GM19328 (cell line): ENCODE measurements around the gene KCNAB2.

ENCODE experiments used
- ATAC-seq: cut with Tn5 transposase; IDR thresholded peaks from one replicate; pipeline ENCODE4 v1.9.1; 2021; ENCODE audit warnings: mild to moderate bottlenecking, moderate library complexity; ENCODE audit not compliant: unreplicated experiment

Gene KCNAB2

DNA sequence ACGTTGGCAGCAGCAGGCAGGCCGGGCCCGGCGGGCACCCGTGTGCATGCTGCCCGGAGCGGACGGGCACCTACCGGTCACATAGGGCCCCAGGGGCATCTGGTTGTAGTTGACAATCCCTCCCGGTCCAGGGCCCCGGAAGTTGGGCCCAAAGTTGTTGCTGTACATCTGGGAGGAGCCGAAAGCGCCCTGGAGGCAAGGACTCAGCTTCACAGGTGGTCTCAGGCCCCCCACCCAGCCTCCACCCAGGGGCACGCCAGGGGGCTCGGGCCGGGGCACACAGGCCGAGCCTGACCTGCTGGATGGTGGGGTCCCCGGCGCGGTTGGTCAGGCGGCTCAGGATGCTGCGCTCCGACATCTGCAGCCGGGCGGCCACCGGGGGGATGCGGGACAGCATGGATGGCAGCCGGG lies 60.6 kb downstream of the KCNAB2 start:
- ATAC-seq = no peak

DNA sequence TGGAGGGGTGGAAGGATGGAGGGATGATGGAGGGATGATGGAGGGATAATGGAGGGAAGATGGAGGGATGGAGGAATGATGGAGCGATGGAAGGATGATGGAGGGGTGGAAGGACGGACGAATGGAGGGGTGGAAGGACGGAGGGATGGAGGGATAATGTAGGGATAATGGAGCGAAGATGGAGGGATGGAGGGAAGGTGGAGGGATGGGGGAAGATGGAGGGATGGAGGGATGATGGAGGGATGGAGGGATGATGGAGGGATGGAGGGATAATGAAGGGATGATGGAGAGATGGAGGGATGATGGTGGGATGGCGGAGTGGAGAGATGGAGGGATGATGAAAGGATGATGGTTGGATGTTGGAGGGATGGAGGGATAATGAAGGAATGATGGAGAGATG lies 61.3 kb downstream of the KCNAB2 start:
- ATAC-seq = no peak

DNA sequence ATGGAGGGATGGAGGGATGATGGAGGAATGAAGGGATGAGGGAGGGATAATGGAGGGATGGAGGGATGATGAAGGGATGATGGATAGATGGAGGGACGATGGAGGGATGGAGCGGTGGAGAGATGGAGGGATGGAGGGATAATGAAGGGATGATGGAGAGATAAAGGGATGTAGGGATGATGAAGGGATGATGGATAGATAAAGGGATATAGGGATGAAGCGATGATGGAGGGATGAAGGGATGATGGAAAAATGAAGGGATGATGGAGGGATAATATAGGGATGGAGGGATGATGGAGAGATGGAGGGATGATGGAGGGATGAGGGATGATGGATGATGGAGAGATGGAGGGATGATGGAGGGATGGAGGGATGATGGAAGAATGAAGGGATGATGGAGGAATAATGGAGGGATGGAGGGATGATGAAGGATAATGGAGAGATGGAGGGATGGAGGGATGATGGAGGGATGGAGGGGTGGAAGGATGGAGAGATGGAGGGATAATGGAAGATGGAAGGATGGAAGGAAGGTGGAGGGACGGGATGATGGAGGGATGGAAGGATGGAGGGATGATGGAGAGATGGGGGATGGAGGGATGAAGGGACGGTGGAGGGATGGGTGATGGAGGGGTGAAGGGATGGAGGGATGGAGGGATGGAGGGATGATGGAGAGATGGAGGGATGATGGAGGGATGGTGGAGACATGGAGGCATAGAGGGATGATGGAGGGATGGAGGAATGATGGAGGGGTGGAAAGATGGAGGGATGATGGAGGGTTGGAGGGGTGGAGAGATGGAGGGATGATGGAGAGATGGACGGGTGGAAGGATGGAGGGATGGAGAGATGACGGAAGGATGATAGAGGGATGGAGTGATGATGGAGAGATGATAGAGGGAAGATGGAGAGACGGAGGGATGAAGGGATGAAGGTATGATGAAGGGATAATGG lies 62.0 kb downstream of the KCNAB2 start:
- ATAC-seq = no peak

DNA sequence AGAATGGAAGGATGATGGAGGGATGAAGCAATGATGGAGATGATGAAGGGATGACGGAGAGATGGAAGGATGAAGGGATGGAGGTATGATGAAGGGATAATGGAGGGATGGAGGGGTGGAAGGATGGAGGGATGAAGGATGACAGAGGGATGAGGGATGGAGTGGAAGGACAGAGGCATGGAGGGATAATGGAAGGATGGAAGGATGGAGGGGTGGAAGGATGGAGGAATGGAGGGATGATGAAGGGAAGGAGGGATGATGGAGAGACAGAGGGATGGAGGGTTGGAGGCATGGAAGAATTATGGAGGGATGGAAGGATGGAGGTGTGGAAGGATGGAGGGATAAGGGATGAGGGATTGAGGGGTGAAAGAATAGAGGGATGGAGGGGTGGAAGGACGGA lies 62.8 kb downstream of the KCNAB2 start:
- no peak for ATAC-seq

DNA sequence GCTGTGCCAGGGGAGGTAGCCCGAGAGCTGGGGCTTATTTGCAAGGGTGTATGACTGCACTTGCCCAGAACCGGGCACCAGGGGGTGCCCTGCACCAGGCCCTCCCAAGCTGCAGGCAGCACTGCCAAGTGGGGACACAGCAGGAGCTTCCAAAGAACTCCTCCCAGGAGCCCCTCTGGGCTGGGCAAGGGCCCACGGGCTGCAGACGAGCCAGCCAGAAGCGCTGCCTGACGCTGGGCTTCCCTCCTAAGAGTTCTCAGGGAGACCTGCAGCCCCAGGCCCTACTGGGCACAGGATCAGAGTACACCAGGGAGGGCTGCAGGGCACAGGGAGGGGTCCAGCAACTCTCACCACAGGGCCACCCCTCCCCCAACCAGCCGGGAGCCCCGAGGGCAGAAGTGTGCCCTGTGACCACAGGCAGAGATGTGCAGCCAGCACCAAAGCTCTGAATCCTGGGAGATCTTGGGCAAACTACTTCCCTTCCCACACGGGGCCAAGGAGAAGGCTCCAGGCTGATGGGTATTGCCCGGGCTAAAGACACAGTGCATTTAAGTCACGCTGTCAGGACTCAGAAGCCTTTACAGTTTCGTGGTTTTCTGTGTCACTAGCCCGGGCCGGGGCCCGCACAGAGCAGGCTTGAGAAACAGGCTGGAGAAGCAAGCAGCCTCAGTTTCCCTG lies 63.4 kb downstream of the KCNAB2 start:
- ATAC-seq = no peak

DNA sequence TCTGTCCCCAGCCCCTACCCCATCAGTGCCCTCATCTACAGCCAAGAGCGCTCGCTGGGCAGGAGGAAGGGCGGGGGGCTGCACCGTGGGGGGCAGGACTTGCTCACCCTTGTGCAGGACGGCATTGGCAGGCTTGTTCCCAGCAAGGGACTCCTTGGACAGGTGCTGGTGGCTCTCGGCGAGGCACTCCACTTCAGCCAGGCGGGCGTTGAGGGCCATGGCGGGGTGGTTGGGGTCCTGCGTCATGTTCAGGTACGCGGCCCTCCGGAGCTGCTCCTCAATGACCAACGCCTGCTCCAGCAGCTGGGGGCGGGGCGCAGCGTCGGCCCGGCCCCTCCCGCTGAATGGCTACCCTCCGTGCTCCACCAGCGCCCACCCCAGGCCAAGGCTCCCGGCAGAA lies 64.0 kb downstream of the KCNAB2 start:
- no peak for ATAC-seq

DNA sequence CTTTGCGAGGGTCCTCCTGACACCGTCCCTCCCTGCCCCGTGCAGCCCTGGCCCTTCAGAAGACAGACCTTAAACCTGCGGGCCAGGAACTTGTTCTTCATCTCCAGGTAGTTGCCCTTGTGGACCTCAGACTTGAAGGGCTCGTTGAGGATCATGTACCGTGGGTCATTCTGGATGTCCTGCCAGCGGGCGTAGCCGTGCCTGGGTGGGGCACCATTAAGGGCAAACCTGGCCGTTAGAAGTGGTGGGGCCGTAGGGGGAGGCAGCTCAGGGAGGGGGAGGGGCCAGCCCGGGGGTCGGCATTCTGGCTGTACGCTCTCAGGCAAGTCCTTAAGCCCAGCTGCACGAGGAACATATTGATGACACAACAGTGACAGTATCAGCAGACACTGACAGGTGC lies 64.6 kb downstream of the KCNAB2 start:
- ATAC-seq = no peak

DNA sequence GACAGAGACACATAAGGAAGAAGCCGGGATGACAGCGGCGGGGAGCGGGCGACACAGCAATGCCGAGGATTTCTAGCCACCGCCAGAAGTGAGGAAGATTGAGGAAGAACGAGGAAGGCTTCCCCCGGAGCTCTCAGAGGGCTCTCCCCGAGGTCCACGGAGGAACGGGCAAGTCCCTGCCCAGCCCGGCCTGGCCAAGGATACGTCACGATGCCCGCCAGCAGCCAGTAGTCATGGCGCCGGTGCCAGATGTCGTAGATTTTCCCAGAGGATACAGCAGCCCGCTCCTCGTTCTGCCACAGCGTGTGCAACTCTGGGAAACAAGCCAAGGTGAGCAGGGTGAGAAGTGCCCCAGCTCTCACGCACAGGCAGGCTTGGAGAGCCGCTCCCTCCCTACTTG lies 65.9 kb downstream of the KCNAB2 start:
- no peak for ATAC-seq

DNA sequence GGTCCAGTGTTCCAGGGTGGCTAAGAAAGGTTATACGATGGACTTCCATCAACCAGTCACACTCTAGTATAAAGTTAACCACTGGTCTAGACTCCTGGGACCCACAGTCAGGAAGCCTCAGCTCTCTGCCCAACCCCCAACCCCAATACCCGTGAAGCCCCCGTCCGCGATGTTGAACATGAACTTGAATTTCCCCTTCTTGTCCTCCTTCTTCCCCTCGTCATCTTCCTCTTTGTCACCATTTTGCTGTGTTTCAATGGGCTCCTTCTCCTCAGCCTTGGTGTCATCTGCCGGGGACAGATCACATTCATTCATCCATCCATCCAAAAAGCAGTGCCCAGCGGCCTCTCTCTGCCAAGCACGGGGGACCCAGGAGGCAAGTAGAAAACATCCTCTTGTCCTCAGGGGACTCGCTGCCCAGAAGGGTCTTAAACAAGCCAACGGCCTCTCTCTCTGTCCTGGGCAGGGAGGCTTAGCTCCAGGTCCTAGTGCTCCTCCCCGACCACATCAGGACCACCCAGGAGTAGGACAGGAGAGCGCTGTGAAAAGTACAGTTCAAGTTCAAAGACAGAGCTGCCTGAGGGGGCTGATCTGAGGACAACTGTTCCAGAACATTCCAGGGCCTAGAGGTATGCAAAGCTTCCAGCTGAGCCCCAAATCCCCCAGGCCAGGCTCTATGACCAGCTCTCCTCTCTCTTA lies 66.5 kb downstream of the KCNAB2 start:
- ATAC-seq = no peak

DNA sequence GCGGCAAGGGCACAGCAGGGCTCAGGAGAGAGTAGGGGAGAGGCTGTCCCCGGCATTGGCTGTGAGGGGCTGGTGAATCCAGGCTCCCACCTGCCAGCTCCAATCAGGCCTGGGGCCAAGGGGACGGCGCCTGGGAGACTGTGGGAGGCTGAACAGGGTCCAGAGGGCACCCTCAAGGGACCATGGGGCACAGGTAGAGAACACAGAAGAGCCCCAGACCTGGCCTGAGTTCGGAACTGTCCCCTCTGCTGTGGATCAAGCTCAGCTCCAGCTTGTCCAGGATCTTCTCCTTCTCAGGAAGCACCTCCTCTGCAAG lies 67.0 kb downstream of the KCNAB2 start:
- ATAC-seq = no peak

DNA sequence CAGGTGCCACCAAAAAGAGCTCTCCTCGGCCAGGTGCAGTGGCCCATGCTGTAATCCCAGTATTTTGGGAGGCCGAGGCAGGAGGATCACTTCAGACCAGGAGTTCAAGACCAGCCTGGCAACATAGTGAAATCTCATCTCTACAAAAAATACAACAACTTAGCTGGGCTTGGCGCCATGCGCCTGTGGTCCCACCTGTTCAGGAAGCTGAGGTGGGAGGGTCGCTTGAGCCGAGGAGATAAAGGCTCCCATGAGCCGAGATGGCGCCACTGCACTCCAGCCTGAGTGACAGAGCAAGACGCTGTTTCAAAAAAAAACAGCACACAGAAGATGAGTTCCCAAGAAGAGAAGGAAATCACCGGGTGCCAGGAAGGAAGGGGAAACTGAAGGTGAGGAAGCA lies 67.4 kb downstream of the KCNAB2 start:
- no peak for ATAC-seq

DNA sequence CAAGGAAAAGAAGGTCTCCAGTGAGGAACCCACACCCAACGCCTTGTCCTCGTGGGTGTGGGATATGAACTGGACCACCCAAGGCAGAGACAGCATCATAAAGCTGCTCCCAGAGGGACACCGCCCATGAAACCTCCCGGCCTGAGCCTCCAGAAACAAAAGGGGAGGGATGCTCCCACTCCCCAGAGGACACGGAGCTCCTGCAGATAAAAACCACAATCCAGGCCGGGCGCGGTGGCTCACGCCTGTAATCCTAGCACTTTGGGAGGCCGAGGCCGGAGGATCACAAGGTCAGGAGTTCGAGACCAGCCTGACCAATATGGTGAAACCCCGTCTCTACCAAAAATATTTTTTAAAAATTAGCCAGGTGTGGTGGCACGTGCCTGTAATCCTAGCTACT lies 68.1 kb downstream of the KCNAB2 start:
- ATAC-seq = no peak

DNA sequence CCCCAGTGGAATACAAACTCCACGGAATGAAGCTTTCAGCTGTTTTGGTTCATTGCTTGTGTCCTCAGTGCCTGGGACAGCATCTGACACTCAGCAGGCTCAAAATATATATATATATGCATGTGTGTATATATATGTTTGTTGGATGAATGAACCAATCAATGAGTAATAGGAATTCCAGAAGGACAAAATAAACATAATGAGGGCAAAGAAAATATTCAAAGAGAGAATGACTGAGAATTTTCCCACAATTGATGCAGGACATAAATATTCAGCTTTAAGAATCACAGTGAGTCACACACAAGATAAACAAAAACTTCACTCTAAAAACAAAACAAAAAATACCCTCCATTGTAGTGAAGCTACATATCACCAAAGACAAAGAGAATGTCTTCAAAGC lies 70.4 kb downstream of the KCNAB2 start:
- no peak for ATAC-seq

DNA sequence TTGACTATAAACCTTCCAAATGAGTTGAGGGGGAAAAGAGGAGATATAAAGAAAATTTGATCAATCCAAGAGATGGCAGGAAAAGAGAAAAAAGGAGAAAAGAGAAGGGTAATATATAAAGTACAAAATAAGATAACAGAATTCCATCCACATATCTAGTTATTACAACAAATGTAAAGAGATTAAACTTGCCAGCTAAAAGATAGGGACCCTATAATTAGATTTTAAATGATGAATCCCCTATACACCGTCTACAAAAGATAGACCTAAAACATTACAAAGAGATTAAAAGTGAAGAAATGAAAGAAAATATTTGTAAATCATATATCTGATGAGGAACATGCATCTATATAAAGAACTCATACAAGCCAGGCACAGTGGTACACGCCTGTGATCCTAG lies 71.4 kb downstream of the KCNAB2 start:
- no peak for ATAC-seq

DNA sequence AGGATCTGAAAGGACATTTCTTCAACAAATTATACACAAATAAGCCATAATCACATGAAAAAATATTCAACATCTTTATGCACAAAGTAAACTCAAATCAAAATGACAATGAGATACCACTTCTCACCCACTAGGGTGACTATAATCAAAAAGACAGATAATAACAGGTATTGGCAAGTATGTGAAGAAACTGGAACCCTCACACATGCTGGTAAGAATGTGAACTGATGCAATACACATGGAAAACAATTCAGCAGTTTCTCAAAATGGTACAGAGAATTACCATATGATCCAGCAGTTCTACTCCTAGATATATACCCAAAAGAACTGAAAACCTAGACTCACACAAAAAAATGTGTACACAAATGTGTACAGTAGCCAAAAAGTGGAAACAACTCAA lies 71.9 kb downstream of the KCNAB2 start:
- ATAC-seq = no peak

DNA sequence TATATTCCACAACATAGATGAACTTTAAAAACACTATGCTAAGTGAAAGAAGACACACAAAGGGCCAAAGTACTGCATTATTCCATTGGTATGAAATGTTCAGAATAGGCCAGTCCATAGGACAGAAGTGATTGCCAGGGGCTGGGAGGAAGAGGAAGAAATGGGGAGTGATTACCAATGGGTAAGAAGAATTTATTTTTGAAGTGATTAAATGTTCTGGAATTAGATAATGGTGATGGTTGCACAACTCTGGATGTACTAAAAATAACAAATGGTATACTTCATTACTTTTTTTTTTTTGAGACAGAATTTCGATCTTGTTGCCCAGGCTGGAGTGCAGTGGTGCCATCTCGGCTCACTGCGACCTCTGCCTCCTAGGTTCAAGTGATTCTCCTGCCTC lies 72.7 kb downstream of the KCNAB2 start:
- no peak for ATAC-seq

DNA sequence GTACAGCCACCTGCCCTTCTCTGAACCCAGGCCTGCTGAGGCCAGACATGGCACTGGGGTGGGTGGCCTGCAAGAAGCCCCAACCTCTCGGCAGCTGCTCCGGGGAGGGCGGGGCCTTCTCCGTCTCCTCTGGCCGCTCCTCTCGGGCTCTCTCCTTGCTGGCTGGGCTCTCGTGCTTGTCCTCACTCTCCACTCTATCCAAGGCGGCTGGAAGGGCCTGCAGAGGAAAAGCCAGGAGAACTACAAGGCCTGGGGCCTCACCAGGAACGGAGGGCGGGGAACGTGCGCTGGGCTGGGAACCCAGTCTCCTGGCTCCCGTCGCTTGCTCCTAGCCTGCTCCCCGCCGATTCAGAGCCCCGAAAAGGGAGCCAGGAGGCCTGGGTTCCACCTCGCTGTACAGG lies 75.3 kb downstream of the KCNAB2 start:
- ATAC-seq = no peak

DNA sequence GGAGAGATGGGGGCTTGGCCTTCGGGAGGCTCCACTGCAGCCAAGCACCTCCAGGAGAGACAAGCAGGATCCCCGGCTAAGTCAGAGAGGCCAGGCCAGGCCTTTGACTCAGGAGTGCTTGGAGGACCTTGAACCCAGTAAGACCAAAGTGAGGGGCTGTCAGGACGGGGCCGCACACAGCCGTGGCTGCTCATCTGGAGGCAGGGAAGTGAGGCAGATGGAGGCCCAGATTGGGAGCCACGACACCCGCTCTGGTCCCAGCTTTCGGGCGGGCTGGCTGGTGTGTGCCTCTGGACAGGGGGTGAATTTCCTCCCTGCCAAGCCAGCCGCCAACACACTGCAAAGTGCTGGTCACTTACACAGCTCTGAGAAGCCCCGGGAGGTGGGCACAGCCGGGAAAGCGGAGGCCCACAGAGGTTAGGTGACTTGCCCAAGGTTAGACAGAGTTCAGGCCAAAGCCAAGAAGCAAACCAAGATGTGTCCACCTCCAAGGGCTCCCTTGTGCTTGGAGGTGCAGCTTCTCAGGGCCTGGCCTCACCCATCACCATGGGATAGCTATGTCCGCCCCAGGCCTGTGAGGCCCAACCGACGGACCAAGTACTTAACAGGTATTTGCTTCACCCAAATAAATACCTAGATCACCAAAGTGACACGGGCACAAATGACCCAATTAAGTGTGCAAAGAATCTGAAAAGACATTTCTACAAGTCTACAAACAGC lies 76.1 kb downstream of the KCNAB2 start:
- no peak for ATAC-seq

DNA sequence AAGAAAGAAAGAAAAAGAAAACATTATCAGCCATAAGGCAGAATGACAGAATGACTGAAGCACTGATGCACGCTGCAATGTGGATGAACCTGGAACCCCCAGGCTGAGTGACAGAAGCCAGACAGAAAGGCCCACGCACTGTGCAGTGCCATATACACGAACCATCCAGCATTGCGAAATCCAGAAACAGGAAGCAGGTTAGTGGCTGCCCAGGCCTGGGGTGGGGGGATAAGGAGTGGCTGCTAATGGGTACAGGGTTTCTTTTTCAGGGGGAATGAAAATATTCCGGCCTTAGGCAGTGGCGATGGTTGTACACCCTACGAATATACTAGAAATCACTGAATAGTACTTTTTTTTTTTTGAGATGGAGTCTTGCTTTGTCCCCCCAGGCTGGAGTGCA lies 77.4 kb downstream of the KCNAB2 start:
- no peak for ATAC-seq

DNA sequence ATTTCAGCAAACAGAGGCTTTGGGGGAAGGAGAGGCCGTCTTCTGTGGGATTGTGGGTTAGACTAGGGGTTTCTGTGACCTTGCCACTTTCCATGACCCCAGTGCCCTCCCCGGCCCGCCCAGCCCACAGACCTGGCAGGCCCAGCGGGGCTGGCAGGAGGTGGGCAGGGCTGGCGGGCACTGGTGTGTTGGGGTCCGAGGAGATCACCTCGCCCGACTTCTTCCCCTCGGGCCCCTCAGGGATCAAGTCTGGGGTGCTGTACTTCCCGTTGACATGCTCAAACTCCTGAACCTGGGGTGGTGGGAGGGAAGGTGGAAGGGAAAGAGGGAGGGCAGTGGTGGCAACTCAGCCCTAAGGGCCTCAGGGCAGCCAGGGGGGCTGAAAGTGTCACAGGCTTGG lies 78.1 kb downstream of the KCNAB2 start:
- ATAC-seq = no peak

DNA sequence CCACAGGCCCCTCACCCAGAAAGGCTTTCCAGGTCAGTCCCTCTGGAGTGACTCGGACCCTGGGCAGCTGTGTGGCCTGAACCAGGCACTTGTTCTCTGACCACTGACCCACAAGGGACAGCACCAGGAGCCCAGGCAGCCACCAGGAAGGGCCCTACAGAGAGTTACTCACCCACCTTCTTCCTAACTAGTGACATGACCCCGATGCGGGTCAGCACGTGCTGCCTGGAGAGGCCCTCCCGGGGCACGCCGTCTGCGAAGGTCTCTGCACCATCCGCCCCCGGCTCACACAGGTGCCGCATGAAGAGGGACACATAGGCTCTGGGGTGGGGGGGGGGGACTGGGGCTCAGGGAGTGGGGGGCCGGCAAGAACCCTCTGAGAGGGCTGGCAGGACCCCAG lies 78.7 kb downstream of the KCNAB2 start:
- no peak for ATAC-seq
